Endothelial cell of umbilical vein (primary cell): ENCODE data around the gene LGR6.

ENCODE experiments used
- EZH2 ChIP-seq: IDR thresholded peaks from 2 replicates; pipeline ENCODE4 v1.6.1; 2012; ENCODE audit warnings: borderline replicate concordance, low read depth, mild to moderate bottlenecking, moderate library complexity, low read length, inconsistent platforms; ENCODE audit not compliant: severe bottlenecking
- POLR2A ChIP-seq: IDR thresholded peaks from 2 replicates; pipeline ENCODE4 v1.6.1; 2012; ENCODE audit warnings: low read depth, mild to moderate bottlenecking, control low read depth, low read length
- POLR2AphosphoS5 ChIP-seq: IDR thresholded peaks from 2 replicates; pipeline ENCODE4 v1.6.1; 2012; ENCODE audit warnings: low read depth, mild to moderate bottlenecking, control low read depth, low read length, moderate library complexity; ENCODE audit not compliant: insufficient read depth
- TF ChIP-seq, protein P1 (sequence below), 2 donors: IDR thresholded peaks; 1 replicate in 1 of 2; 2 replicates in 1 of 2; pipeline ENCODE4 v1.5.1; 2011; ENCODE audit warnings: low read length in 2 of 2, mild to moderate bottlenecking in 2 of 2, moderate library complexity in 2 of 2, control low read depth in 1 of 2, inconsistent platforms in 1 of 2, low read depth in 1 of 2; ENCODE audit not compliant: insufficient read depth in 1 of 2; ENCODE audit errors: extremely low read depth in 1 of 2

- TF ChIP-seq, protein P1, sequence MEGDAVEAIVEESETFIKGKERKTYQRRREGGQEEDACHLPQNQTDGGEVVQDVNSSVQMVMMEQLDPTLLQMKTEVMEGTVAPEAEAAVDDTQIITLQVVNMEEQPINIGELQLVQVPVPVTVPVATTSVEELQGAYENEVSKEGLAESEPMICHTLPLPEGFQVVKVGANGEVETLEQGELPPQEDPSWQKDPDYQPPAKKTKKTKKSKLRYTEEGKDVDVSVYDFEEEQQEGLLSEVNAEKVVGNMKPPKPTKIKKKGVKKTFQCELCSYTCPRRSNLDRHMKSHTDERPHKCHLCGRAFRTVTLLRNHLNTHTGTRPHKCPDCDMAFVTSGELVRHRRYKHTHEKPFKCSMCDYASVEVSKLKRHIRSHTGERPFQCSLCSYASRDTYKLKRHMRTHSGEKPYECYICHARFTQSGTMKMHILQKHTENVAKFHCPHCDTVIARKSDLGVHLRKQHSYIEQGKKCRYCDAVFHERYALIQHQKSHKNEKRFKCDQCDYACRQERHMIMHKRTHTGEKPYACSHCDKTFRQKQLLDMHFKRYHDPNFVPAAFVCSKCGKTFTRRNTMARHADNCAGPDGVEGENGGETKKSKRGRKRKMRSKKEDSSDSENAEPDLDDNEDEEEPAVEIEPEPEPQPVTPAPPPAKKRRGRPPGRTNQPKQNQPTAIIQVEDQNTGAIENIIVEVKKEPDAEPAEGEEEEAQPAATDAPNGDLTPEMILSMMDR (IDR thresholded peaks at IDR 0.05; ENCODE audit: extremely low read depth in 1 of 2, insufficient read depth in 1 of 2, low read depth in 1 of 2, low read length in 2 of 2): no peak
- TF ChIP-seq EZH2 (no peak), POLR2A (no peak), POLR2AphosphoS5 (no peak)
These were observed 85.2 kb downstream of the LGR6 start for GRCh38 chr1:202278751-202279150.
